ENCODE results near the gene CPEB1. TPM values are rescaled to one million over a fixed set of nuclear protein-coding genes. Genes with fewer than 3 reads are reported as not detected.
"Not testable (repeated sequence)": the region's sequence is repeated elsewhere in the genome, so short reads cannot be mapped to it uniquely, and the experiment has no call there.

The CPEB1 gene
- total RNA-seq, 1 donor from 2014 or later: 2.5 TPM

DNA sequence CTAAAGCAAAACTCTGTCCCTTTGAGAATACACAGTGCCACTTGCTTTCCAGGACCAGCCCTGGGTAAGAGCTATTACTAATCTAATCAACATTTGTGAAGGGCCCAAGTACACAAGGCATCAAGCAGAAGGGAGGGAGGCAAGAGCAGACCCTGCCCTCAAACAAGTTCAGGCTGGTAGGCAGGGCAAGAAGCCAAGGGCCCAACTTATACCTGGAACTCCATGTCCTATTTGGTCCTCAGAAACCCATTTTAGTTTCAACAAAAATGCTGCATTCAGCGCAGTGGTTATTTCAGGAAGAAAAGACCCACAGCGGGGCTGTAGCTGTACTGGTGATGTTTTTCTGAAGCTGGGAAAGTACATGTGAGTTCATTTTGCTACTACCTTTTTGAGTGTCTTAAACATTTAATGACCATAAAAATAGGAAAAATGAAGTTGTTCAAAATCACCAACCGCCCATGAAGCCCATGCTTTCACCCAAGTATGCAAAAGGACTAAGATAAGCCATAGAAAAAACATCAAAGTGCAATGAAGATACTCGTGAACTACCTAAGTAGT lies 109.7 kb downstream of the CPEB1 start:
- intact Hi-C loops (cut with DNase I): no loop called here
- no peak for DNase-seq
- peaks cover 48% of the 10 kb centered on the region for H3K36me3 ChIP-seq

DNA sequence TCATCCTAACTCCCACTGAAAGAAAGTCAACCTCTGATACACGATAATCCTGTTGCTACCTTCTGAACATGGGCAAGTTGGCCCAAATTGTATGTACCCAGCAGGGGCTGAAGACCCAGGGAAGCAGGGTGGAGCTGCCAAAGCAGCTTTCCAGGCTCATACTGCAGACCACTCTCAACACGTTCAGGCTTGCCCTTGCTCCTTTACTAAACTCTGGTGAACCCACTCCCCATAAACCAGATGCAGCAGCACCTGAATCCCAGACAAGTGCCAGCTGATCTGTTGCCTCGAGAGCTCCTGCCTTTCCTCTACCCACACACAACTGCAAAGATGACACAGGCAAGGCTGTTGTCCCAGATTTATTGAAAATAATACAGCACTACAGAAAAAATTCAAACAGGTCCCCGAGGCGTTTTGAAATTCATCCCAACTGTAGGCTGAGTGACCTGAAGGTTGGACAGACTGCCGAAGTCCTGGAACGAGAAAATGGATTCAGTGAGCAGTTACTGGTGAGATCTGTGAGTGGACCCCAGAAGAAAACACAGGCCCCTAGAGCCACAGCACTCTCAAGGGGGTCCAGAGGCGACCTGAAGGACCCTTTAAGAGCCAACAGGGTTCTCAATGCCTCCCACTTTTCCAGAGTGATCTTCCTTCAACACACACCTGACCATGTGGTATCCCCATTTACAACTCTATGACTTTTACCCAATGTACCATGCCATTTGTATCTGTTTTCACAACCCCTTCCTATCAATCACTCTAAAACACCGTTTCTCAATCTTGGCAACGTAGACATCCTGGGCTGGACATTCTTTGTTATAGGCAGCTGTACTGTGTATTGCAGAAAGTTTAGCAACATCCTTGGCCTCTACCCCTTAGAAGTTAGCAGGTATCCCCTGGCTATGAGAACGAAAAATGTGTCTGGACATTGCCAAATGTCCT lies 110.5 kb downstream of the CPEB1 start:
- TF ChIP-seq, protein P1, sequence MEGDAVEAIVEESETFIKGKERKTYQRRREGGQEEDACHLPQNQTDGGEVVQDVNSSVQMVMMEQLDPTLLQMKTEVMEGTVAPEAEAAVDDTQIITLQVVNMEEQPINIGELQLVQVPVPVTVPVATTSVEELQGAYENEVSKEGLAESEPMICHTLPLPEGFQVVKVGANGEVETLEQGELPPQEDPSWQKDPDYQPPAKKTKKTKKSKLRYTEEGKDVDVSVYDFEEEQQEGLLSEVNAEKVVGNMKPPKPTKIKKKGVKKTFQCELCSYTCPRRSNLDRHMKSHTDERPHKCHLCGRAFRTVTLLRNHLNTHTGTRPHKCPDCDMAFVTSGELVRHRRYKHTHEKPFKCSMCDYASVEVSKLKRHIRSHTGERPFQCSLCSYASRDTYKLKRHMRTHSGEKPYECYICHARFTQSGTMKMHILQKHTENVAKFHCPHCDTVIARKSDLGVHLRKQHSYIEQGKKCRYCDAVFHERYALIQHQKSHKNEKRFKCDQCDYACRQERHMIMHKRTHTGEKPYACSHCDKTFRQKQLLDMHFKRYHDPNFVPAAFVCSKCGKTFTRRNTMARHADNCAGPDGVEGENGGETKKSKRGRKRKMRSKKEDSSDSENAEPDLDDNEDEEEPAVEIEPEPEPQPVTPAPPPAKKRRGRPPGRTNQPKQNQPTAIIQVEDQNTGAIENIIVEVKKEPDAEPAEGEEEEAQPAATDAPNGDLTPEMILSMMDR (IDR thresholded peaks at IDR 0.05): no peak
- no peak overlapping the region for H3K4me3 ChIP-seq
- H3K9me3 ChIP-seq: no peaks in the 10 kb centered on the region
- DNase-seq (no peak), ATAC-seq (no peak)
- no peaks in the 10 kb centered on the region for H3K27me3 ChIP-seq
- peaks cover 15% of the 10 kb centered on the region for H3K4me1 ChIP-seq
- no peak overlapping the region for H3K27ac ChIP-seq
- peaks cover 48% of the 10 kb centered on the region for H3K36me3 ChIP-seq
- intact Hi-C loops (cut with DNase I): no loop called here

More for the DNA sequence above, 109.7 kb downstream of the CPEB1 start:
- Histone ChIP-seq H3K27ac (no peak overlapping the region), H3K9me3 (no peaks in the 10 kb centered on the region), H3K27me3 (no peaks in the 10 kb centered on the region), H3K4me3 (no peak overlapping the region), H3K4me1 (peaks cover 15% of the 10 kb centered on the region)
- ATAC-seq: no peak
- TF ChIP-seq, protein P1 (IDR thresholded peaks at IDR 0.05): no peak

DNA sequence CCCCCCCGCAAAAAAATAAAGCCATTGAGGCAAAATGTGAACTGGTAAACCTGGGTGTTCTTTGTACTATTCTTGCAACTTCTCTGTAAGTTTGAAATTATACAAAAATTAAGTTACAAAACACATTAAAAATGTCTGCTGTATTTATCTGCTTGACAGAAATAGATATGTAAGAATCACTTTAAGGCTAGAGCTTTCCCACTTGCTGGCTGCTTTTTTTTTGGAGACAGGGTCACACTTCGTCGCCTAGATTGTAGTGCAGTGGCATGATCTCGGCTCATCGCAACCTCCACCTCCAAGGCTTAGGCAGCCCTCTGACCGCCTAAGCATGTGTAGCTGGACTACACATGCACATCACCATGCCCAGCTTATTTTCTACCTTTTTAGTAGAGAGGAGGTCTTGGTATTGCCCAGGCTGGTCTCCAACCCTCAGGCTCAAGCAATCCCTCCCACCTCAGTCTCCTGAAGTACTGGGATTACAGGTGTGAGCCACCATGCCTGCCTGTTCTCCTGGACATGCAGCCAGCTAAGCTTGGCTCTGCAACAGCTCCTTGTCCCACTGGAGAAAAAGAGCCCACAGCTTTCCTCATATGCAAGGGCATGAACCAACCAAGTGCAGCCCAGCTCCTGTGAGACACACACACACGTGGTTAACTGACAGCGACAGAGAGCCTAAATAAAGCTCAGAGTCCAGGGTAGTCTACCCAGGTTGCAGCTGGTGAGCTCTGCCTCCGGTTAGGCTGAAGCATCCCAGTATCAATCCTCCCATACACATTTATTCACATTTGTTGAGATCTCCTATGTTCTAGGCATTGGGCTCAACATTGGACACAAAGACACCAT lies 111.4 kb downstream of the CPEB1 start:
- DNase-seq (no peak), ATAC-seq (no peak)
- Histone ChIP-seq H3K27ac (no peak overlapping the region), H3K36me3 (peaks cover 48% of the 10 kb centered on the region), H3K9me3 (no peaks in the 10 kb centered on the region), H3K4me3 (no peak overlapping the region), H3K4me1 (peaks cover 15% of the 10 kb centered on the region), H3K27me3 (no peaks in the 10 kb centered on the region)
- intact Hi-C loops (cut with DNase I): no loop called here
- TF ChIP-seq, protein P1 (IDR thresholded peaks at IDR 0.05): no peak

DNA sequence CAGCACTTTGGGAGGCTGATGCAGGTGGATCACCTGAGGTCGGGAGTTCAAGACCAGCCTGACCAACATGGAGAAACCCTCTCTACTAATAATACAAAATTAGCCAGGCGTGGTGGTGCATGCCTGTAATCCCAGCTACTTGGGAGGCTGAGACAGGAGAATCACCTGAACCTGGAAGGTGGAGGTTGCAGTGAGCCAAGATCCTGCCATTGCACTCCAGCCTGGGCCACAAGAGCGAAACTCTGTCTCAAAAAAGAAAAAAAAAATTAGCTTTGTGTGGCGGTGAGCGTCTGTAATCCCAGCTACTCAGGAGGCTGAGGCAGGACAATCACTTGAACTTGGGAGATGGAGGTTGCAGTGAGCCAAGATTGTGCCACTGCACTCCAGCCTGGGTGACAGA lies 112.0 kb downstream of the CPEB1 start:
- H3K27me3 ChIP-seq; ATAC-seq; DNase-seq; H3K27ac ChIP-seq; H3K9me3 ChIP-seq; intact Hi-C loops (cut with DNase I); H3K4me3 ChIP-seq: not testable (repeated sequence)
- peaks cover 48% of the 10 kb centered on the region for H3K36me3 ChIP-seq
- H3K4me1 ChIP-seq: peaks cover 15% of the 10 kb centered on the region

DNA sequence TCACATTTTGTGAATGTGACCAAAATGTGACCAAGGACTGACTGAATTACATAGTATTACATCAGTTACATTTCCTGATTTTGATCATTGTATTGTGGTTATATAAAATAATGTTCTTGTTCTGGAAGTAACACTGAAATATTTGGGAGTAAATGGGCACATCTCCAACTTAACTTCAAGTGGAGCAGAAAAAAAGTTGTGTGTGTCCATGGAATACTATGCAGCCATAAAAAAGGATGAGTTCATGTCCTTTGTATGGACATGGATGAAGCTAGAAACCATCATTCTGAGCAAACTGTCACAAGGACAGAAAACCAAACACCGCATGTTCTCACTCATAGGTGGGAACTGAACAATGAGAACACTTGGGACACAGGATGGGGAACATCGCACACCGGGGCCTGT lies 112.7 kb downstream of the CPEB1 start:
- H3K4me3 ChIP-seq; H3K27ac ChIP-seq; intact Hi-C loops (cut with DNase I); DNase-seq; ATAC-seq; H3K9me3 ChIP-seq; H3K27me3 ChIP-seq: not testable (repeated sequence)
- peaks cover 15% of the 10 kb centered on the region for H3K4me1 ChIP-seq
- H3K36me3 ChIP-seq: peaks cover 48% of the 10 kb centered on the region

DNA sequence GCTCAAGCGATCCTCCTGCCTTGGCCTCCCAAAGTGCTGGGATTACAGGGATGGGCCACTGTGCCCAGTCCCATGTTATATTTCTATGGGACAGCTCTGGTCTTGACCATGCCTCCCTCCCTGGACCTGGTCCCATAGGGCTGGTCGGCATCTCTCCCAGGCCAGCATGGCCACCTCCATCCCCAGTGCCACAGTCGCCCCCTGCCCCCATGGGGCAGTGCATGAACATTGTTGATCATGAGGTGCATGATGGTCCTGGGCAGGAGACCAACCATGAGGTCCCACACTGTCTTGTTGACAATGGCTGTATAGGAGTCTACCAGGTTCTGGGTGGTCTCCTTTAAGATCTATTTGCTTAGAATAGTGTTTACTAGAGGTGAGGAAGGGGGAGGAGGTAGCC lies 113.4 kb downstream of the CPEB1 start:
- no peak overlapping the region for H3K27ac ChIP-seq
- ATAC-seq (no peak), DNase-seq (no peak)
- intact Hi-C loops (cut with DNase I): no loop called here
- H3K27me3 ChIP-seq: no peaks in the 10 kb centered on the region
- no peak overlapping the region for H3K4me3 ChIP-seq
- H3K9me3 ChIP-seq: no peaks in the 10 kb centered on the region
- TF ChIP-seq, protein P1 (IDR thresholded peaks at IDR 0.05): no peak
- peaks cover 10% of the 10 kb centered on the region for H3K4me1 ChIP-seq
- H3K36me3 ChIP-seq: peaks cover 45% of the 10 kb centered on the region

Data from upper lobe of right lung (tissue), 1 donor.